GM19467 (cell line): ENCODE data around the gene LHFPL4.

Experiments used
- ATAC-seq: cut with Tn5 transposase; IDR thresholded peaks from one replicate; pipeline ENCODE4 v1.9.1; 2021; ENCODE audit warnings: mild to moderate bottlenecking, moderate library complexity; ENCODE audit not compliant: unreplicated experiment

Gene LHFPL4

GRCh38 chr3:9476935-9477334, 76.7 kb downstream of the LHFPL4 start:
- ATAC-seq, result no peak

- no peak for ATAC-seq
These were observed 79.1 kb downstream of the LHFPL4 start for GRCh38 chr3:9474482-9474881.

GRCh38 chr3:9473496-9474065, 80.0 kb downstream of the LHFPL4 start:
- no peak for ATAC-seq

GRCh38 chr3:9469986-9470385, 83.6 kb downstream of the LHFPL4 start:
- ATAC-seq, result no peak

- ATAC-seq, result no peak
These were observed 85.2 kb downstream of the LHFPL4 start for GRCh38 chr3:9468460-9468859.

- no peak for ATAC-seq
These were observed 86.2 kb downstream of the LHFPL4 start for GRCh38 chr3:9467451-9467850.

GRCh38 chr3:9455596-9456131, 98.0 kb downstream of the LHFPL4 start:
- ATAC-seq, result no peak

GRCh38 chr3:9452417-9452816, 101.2 kb downstream of the LHFPL4 start:
- no peak for ATAC-seq

GRCh38 chr3:9450991-9451390, 102.6 kb downstream of the LHFPL4 start:
- no peak for ATAC-seq

- no peak for ATAC-seq
These were observed 103.5 kb downstream of the LHFPL4 start for GRCh38 chr3:9450126-9450525.

- ATAC-seq, result no peak
These were observed 105.0 kb downstream of the LHFPL4 start for GRCh38 chr3:9448643-9449042.
